Measurements from ENCODE around the gene PRPF8. TPM values are rescaled to one million over a fixed set of nuclear protein-coding genes. Genes with fewer than 3 reads are reported as not detected.

PRPF8 gene
- total and polyA plus RNA-seq, 2 of the 8 experiments (the other 6 are each of a cell fraction or from before 2014, with no cell fraction given) = 329 to 337 TPM

- TF ChIP-seq SP4 (IDR thresholded peaks at IDR 0.05; ENCODE audit: low read length) (no peak), GABPA (IDR thresholded peaks at IDR 0.05; ENCODE audit: borderline replicate concordance, insufficient read depth, low read length) (no peak), NANOG (IDR thresholded peaks at IDR 0.05; ENCODE audit: insufficient read depth, low read depth, low read length, poor library complexity, severe bottlenecking) (no peak), RBBP5 (IDR thresholded peaks at IDR 0.05; ENCODE audit: borderline replicate concordance, low read depth, low read length) (no peak), EP300 (IDR thresholded peaks at IDR 0.05; ENCODE audit: borderline replicate concordance in 1 of 2, low read depth in 2 of 2, low read length in 2 of 2) (no peak), ZNF274 (IDR thresholded peaks at IDR 0.05; ENCODE audit: borderline replicate concordance, extremely low read depth, low read length) (no peak)
Measured at GRCh38 chr17:1732241-1732832, 47.7 kb upstream of the PRPF8 start (continued).
